ENCODE data around the gene MDFI.

MDFI gene

DNA sequence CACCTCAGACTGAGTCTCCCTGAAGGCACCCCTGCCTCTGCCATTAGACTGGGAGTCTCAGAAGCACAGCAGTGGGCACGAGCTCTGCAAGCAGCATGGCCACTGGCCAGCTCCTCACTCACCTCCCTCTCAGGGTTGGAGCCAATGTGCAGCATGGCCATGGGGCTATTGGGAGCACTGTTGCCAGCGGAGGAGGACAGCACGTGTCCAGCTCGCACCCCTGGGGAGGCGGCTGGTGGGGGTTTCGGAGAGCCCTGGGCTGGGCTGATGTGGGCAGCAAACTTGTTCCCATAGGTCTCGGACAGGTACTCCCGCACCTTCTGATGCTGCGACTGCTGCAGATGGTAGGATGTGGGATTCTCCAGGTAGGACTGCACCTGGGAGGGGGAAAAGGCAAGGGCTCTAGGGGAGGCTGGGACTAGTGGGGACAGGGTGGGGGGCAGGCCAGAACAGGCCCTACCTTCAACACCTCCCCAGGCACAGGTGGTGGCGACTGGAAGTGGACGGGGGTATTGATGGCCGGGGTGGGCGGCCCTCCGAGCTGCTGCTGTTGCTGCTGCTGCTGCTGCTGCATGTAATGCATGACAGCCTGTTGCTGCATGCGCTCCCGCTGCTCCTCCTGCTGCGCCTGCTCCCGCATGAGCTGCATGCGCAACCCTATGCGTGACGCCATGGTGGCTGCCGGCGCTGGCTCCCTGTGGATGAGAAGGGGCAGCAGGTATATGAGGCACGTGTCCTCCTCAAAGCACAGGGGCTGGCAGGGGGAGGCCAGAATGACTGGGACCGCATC lies 52.5 kb downstream of the MDFI start:
- no peak for DNase-seq

DNA sequence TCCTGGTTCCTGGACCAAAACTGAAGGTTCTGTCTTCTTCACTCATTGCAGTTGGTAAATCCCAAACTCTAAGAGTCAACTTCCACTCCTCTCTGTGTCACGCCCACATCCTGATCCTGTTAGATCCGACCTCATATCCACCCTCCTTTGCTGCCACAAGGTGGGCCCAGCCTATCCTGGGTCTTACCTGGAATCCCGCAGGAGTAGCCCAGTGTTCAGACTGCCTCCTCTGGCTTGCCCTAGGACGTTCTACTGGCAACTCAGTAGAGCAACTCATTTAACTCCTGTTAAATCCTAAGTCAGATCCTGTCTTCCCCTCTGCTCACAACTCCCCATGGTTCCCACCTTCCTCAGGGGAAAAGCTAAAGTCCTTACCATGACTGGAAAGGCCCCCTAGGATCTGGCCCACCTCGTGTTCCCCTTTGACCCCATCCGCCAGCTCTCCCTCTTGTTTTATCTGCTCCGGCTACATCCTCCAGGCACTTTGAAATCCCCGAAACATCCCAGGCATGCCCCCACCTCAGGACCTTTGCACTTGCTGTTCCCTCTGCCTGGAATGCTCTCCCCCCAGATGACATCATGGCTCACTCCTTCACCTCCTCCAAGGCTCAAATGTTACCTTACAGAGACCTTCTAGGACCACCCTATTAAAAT lies 53.3 kb downstream of the MDFI start:
- no peak for DNase-seq

DNA sequence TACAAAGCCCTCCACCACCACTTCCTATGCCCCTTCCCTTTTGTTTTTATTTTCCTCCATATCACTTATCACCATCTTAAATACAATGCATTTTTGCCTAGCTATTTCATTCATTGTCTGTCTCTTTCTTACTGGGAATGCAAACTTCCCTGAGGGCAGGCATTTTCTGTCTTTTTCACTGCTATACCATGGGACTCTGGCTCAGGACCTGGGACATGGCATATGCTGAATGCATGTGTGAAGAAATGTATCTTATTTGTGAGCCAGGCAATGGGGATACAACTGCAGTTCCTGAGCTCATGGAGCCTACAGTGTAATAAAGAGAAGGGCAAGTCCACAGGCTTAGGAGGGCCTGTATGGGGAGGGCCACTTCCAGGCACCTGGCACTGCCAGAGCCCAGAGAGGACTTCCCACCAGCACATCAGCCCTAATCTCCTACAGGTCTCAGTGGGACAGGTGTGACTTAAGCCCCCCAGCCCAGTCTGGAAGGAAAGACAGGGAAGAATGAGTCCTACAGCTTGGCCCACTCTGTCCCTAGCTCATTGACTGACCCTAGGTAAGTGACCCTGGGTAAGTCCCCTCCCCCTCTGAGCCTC lies 53.9 kb downstream of the MDFI start:
- DNase-seq = no peak

DNA sequence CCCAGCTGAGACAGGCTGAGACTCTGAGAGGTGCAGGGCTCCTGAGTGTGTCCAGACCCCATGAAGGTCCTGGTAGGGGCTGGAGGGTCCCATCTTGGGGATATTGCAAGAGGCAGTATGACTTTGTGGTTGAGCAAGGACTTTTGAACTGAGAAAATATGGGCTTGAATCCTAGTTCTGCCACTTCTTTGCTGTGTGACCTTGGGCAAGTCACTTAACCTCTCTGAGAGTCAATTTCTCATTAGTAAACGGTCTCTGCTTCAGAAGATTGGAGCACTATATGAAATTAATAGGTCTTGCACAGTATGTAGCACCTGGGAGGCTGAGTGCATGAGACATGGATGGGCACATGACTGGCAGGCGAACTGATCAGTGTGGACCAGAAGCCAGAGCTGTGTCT lies 54.5 kb downstream of the MDFI start:
- no peak for DNase-seq

DNA sequence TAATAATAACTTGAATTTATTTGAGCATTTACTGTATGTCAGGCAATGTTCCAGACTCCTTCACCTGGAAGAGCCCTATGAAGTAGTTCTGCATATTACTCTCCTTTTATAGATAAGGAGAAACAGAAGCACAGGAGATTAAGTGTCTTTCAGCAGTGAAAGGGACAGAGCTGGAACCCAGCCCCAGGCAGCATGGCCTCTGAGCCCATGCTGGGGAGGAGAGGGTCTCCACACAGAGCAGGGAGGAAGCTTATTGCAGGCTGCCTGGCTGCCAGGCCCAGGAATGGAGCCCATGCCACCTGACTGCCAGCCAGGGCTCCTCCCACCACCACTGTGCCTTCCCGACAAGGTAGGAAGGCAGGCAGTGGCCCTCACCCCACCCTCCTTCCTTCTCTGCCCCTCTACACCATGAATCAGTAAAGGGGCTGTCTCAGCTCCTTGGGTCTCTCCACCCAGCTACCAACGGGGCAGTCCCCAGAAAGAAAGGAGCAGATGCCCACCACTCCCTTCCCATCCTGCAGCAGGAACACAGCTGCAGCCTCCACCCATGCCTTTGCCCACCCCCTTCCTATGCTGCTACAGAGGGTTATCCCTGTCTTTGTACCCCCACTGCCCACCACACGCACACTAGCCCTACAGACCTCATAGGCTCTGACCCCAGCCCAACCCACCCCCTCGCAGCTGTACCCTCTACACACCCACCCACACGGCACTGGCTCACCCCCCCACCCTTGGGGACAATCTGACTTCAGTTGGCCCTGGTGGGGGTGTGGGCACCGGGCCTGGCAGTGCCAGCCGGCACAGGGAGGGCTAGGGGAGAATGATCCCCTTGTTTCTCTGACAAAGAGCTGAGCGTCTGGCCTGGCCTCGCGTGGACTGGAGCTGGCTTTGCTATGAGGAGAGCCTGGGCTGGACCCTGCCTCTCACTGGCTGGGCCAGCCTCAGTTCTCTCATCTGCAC lies 55.3 kb downstream of the MDFI start:
- DNase-seq = no peak

DNA sequence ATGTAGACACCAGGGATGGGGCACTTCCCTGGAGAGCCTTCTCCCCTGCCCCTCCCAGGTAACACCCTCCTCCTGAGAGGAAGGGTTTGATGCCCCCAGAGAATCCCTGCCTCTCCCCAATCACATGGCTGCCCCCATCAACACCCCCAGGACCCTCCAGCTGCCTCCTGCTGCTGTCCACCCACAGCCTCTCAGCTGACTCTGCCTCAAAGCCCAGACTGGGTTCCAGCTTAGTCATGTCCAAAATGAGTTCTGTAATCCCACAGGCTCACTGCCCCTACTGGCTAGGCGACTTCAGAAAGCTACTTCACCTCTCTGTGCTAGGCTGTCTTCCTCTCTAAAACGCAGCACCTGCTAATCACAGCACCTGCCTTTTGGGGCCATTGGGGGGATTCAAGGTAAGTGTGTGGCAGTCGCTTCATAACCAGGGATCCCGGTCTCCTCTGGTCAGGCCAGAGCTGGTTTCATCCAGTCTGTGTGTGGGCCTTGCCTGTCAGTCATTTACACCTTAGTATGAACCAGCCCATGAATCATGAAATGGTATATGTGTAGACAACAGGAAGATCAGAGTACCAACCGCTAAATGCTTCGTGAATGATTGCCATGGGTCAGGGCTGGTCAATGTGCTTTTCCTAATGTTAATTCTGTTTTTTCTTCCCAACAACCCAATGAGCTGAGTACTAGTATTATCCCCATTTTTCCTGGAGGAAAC lies 56.7 kb downstream of the MDFI start:
- no peak for DNase-seq

DNA sequence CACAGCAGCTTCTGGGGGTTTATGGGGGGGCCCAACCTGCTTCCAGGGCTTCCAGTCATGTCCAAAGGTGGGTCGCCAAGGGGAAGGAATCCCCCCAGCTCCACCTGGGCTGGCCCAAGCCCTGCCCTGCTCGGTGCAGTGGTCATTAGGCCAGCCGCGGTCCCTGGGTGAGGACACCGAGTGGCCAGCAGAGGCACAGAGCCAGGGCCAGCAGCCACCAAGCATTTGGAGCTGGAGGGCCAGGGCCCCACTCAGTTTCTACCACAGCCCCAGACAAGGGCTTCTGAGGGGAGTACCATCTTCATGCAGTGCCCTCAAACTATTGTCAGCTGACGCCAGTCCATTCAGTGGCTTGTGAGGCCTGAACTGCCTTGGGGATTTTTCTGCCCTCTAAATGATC lies 57.6 kb downstream of the MDFI start:
- DNase-seq = no peak

DNA sequence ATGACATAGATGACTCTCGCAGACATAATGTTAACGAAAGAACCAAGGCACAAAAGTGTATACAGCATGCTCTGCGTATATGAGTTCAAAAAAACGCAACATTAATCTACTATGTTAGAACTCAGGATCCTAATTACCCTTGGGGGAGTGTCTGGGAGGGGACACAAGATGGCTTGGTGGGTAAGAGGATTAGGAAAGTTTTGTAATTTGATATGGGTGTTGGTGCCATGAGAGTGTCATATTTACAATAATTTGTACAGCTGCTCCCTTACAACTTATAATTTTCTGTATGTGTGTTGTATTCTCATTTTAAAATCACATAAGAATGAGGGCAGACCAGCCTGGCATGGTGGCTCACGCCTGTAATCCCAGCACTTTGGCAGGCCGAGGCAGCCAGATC lies 58.5 kb downstream of the MDFI start:
- DNase-seq = no peak

DNA sequence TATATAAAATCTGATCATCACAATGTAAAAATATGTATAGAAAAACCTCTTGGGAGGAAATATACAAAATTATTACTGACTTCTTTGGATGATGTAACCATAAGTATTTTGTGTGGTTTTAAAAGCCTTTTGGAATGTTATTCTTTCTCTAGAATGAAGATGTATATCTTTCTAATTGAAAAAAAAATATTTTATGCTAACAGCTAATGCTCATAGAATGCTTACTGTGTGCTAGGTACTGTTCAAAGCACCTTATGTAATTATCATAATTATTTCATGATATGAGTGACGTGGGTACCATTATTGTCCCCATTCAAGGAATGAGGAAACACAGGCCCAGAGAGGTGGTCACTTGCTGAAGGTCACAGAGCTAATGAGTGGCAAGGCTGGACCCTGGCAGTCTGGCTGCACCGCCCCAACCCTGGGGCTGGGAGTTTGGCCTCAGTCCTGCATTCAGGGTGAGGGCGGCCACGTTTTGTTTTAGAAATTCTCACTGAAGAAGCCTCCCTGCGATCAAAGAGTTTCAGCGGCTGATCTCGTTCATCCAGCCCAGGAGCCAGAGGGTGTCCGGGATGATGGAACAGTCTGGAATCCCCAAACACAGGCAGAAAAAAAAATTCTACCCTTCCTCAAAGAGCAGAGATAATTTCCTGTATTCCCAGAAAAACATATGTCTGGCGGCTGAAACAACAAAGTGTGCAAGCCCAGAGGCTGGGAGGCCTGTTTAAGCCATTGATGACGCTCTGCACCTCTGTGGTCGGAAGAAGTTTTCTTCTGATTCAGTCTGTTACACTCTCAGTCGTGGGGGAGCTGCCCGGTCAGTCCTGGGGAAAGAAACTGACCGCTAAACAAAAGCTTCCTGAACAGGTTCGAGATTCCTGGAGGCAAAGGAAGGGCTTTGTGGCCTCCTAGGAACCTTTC lies 59.9 kb downstream of the MDFI start:
- no peak for DNase-seq

DNA sequence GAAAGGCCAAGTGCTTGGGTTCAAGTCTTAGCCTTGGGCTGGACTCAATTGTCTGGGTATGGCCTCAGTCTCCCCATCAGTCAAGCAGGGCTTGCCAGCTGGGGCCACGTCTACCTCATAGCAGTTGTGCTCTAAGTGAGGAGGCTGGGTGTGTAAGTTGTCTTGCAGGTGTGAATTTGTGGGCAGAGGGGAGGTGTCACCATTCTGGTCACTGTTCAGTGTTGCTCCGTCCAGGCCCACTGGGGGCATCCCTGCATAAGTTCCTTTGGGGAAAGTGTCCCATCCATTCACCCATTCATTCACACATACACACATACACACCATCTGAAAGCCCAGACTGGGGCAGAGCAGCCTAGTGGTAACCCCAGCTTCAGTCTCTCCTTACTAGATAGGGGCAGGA lies 60.8 kb downstream of the MDFI start:
- no peak for DNase-seq

DNA sequence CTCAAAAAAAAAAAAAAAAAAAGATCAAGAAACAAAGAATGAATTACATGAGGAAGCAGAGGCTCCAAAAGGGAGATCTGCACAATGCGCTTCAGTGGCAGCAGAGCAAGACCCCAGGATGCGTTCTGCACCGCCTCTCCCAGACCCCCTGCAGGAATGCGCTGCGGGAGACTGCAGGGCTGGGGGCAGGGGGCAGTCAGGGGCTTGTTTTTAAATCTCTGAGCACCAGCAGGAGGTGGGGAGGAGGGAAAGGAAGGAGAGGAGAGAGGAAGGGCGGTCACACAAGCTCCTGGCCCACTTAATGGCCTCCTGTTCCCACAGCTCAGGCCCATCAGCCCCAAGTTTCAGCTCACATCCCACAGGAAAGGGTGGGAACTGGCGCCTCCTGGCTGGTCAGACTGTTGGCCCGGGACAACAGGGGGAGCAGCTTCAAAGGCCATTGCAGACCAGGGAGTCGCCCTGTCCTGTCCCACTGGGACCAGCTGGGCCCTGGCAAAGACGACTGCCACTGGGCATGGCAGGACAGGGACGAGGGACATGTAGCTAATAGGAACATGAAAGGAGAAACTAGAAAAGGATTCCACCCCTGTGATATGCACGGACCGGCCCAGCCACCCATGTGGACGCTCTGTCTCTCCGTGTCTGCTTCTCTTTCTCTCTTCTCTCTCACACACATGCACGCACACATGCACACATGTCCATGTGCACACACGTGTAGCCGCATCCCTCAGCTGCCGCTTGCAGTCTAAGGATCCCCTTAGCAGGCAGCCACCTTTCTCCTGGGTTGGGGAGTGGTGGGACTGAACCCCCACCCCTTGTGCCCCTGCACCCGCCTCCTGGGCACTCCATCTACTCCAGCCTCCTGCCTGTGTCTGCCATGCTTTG lies 62.4 kb downstream of the MDFI start:
- DNase-seq = no peak

DNA sequence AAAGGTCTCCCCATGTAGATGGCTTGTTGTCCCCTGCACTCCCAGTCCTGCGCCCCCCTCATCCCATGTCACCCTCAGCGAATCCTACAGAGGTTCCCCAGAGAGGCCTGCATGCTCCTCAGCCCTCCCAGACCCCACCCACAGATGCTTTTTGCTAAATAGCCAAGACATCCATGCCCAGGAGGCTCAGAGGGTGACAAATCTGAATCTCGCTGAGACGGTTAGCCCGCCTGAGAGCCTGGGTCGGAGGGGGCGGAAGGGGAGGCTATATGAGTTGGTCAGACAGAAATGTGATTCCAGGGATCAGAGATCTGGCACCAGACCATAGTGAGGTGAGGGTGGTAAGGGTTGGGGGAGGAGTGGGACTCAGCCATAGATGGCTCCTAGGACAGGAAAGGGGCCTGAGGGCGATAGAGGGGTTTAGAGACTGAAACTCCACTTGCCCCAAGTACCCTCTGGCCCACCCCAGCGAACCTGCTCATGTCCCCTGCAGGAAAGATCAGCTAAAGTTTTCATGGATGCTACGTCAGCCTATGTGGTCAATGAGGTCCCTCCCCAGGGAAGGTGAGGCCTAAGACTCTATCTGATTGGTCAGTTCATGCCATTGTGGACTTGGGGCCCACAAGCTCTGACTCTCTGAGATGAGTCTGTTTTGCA lies 63.9 kb downstream of the MDFI start:
- DNase-seq = no peak

DNA sequence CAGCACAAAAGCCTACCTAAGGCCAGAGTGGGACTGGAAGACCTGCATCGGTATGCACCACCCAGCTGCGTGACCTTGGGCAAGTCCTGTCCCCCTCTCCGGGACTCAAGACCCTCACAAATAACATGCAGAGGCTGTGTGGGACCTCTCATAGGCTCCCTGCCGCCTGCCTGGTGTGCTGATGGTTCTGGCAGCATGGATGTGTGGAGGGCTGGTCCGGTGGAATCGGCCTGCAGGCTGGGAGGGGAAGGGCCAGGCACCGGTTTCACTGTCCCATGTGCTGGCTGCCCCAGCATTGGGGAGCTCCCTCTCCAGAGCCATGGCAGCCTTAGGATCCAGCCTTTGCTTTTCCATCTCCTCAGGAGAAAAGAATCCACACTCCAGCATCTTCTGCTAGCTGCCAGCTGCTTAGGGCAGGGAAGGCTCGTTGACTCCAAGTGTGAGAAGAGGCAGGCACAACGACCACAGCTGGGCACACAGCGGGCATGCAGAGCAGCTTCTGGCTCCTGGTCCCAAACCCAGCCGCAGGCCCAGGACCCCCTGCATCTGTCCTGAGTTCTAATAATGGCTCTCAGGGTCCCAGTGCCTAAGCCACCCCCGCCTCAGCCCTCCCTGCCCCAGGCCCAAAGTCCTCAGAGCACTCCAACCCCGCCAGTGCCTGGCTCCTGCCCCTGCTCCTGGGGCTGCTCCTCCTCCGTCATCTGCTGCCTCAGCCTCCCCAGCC lies 64.7 kb downstream of the MDFI start:
- no peak for DNase-seq

Data from stimulated activated CD4-positive, alpha-beta T cell treated with anti-CD3 and anti-CD28 coated beads, Interleukin-1b, Interleukin-23, amount 100 ng/mL, for 48 hours (primary cell).